ENCODE results near the gene ZBTB7B.

Gene ZBTB7B

DNA sequence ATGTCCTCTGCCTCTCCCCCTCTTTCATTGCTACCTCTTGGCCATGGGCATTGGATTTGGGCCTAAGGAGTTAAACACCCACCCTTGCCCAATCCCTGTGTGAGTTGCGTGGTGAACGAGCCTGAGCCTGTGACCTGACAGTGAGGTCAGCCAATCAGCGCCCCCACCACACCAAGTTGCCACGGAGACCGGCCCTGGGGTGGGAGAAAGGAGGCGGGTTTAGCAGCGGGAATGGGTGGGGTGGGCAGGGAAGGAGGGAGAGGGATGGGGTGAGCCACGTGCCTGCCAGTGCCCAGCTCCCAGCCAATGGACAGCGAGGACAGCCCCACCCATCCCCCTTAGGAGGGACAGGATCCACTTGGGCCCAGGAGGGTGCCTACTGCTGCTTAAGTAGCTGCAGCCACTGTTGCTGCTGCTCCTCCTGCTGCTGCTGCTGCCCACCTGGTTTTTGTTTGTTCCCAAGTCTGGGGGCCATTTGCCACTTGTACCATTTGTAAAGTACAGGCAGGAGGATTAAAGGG is 9.5 kb downstream of the ZBTB7B start:
- H3K36me3 ChIP-seq (ENCODE audit: control insufficient read depth in 2 of 2, insufficient read depth in 2 of 2, low read length in 2 of 2) = no peaks in the 10 kb centered on the region
- no peaks in the 10 kb centered on the region for H3K9me3 ChIP-seq (ENCODE audit: control insufficient read depth in 2 of 2, low read length in 2 of 2)
- H3K27ac ChIP-seq (ENCODE audit: low read length) = peak overlapping the region; percentile 55
- H3K4me1 ChIP-seq (ENCODE audit: control insufficient read depth, insufficient read depth, low read length) = peaks cover 43% of the 10 kb centered on the region
- H3K9ac ChIP-seq (ENCODE audit: low read length in 2 of 2) = no peak overlapping the region
- peak overlapping the region in 1 of 2 donors; percentile 15 for H3K4me3 ChIP-seq (ENCODE audit: low read length in 2 of 2)
- H3K27me3 ChIP-seq (ENCODE audit: control insufficient read depth in 1 of 2, insufficient read depth in 2 of 2, low read length in 2 of 2) = no peaks in the 10 kb centered on the region

DNA sequence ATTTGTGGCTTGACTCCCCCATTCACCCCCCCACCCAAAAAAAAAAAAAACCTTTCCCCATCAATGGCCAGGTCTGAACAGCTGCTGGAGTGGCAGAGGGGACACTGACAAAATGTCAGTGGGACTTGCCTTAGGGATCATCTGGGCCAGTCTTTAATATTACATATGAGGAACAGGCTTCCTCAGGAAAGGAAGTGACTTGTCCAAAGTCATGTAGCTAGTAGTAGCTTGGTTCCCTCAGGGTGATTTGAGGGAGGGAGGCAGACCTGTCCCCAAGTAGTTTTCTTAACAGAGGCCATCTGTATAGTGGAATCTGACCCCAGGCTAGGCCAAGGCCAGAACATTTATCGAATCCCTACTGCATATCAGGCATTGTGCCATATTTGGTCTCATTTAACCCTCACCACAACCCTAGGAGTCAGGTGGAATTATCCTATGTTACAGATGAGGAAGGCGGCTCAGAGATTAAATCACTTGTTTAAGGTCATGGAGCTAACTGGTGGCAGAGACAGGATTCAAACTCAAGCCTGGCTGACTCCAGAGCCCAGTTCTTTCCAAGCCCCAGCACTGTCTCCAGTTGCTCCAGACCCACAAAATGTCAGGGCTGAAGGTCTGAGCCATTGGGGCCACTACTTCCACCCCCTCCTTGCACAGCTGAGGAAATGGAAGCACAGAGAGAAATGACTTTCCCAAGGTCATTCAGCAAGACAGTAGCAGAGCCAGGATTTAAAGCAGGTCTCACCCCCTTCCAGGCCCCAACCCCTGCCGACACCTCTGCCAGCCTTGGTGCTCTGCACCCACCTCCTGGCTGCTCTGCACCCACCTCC is 10.4 kb downstream of the ZBTB7B start:
- Histone ChIP-seq H3K36me3 (ENCODE audit: control insufficient read depth in 2 of 2, insufficient read depth in 2 of 2, low read length in 2 of 2) (no peaks in the 10 kb centered on the region), H3K27ac (ENCODE audit: low read length) (peak overlapping the region; percentile 18), H3K4me3 (ENCODE audit: low read length in 2 of 2) (no peak overlapping the region), H3K27me3 (ENCODE audit: control insufficient read depth in 1 of 2, insufficient read depth in 2 of 2, low read length in 2 of 2) (no peaks in the 10 kb centered on the region), H3K9ac (ENCODE audit: low read length in 2 of 2) (no peak overlapping the region), H3K4me1 (ENCODE audit: control insufficient read depth, insufficient read depth, low read length) (peaks cover 43% of the 10 kb centered on the region), H3K9me3 (ENCODE audit: control insufficient read depth in 2 of 2, low read length in 2 of 2) (no peaks in the 10 kb centered on the region)

DNA sequence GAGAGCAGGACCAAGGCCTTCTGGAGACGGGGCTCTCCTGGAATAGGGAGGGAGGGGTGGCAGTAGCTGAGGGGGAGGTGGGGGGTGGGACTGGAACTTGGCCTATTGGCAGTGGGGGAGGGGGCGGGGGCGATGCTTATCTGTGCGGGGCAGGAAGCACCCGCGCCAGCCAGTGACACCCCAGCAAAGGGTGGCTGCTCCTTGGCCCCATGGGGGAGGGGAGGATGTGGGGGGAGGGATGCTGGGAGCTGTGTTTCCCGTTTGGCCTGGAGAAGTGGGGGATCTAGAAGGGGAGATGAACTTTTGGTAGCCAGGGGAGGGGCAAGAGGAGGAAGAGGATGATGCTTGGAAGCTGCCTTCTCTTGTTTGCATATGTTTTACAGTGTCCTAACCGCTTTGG is 11.0 kb downstream of the ZBTB7B start:
- Histone ChIP-seq H3K9ac (ENCODE audit: low read length in 2 of 2) (no peak overlapping the region), H3K4me1 (ENCODE audit: control insufficient read depth, insufficient read depth, low read length) (peaks cover 37% of the 10 kb centered on the region), H3K36me3 (ENCODE audit: control insufficient read depth in 2 of 2, insufficient read depth in 2 of 2, low read length in 2 of 2) (no peaks in the 10 kb centered on the region), H3K27me3 (ENCODE audit: control insufficient read depth in 1 of 2, insufficient read depth in 2 of 2, low read length in 2 of 2) (no peaks in the 10 kb centered on the region), H3K9me3 (ENCODE audit: control insufficient read depth in 2 of 2, low read length in 2 of 2) (no peaks in the 10 kb centered on the region), H3K4me3 (ENCODE audit: low read length in 2 of 2) (no peak overlapping the region), H3K27ac (ENCODE audit: low read length) (peak overlapping the region; percentile 18)

- Histone ChIP-seq H3K4me1 (ENCODE audit: control insufficient read depth, insufficient read depth, low read length) (peaks cover 37% of the 10 kb centered on the region), H3K27me3 (ENCODE audit: control insufficient read depth in 1 of 2, insufficient read depth in 2 of 2, low read length in 2 of 2) (no peaks in the 10 kb centered on the region), H3K9me3 (ENCODE audit: control insufficient read depth in 2 of 2, low read length in 2 of 2) (no peaks in the 10 kb centered on the region), H3K36me3 (ENCODE audit: control insufficient read depth in 2 of 2, insufficient read depth in 2 of 2, low read length in 2 of 2) (no peaks in the 10 kb centered on the region), H3K27ac (ENCODE audit: low read length) (no peak overlapping the region), H3K9ac (ENCODE audit: low read length in 2 of 2) (no peak overlapping the region), H3K4me3 (ENCODE audit: low read length in 2 of 2) (no peak overlapping the region)
Observed at GRCh38 chr1:155014709-155015508, 12.3 kb downstream of the ZBTB7B start.

DNA sequence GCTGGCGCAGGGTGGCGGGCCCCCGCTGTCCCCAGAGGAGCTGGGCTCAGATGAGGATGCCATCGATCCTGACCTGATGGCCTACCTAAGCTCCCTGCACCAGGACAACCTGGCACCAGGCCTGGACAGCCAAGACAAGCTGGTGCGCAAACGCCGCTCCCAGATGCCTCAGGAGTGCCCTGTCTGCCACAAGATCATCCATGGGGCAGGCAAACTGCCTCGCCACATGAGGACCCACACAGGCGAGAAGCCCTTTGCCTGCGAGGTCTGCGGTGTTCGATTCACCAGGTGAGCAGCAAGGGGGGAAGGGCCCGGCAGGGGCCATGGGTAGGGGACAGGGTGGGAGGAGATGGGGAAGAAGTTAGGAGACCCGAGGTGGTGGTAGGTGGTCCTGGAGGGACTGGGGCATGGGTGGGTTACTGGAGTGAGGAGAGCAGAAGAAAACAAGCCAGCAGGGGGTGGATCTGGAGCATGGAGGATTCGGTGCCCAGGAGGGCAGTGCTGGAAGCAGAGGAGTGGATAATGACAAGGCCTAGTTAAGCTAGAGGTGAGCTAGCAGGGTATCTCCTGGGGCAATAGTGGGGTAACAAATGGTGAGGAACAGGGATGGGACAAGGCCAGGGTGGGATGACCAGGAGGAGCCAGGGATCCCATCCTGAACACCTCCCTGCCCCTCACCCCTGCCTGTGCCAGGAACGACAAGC is 13.1 kb downstream of the ZBTB7B start:
- H3K27ac ChIP-seq (ENCODE audit: low read length) = no peak overlapping the region
- peaks cover 33% of the 10 kb centered on the region for H3K4me1 ChIP-seq (ENCODE audit: control insufficient read depth, insufficient read depth, low read length)
- H3K36me3 ChIP-seq (ENCODE audit: control insufficient read depth in 2 of 2, insufficient read depth in 2 of 2, low read length in 2 of 2) = no peaks in the 10 kb centered on the region
- no peaks in the 10 kb centered on the region for H3K27me3 ChIP-seq (ENCODE audit: control insufficient read depth in 1 of 2, insufficient read depth in 2 of 2, low read length in 2 of 2)
- H3K4me3 ChIP-seq (ENCODE audit: low read length in 2 of 2) = no peak overlapping the region
- H3K9ac ChIP-seq (ENCODE audit: low read length in 2 of 2) = no peak overlapping the region
- no peaks in the 10 kb centered on the region for H3K9me3 ChIP-seq (ENCODE audit: control insufficient read depth in 2 of 2, low read length in 2 of 2)

GRCh38 chr1:155016231-155016831 is 13.7 kb downstream of the ZBTB7B start:
- Histone ChIP-seq H3K4me3 (ENCODE audit: low read length in 2 of 2) (no peak overlapping the region), H3K27ac (ENCODE audit: low read length) (peak overlapping the region; percentile 88), H3K27me3 (ENCODE audit: control insufficient read depth in 1 of 2, insufficient read depth in 2 of 2, low read length in 2 of 2) (no peaks in the 10 kb centered on the region), H3K4me1 (ENCODE audit: control insufficient read depth, insufficient read depth, low read length) (peaks cover 30% of the 10 kb centered on the region), H3K9me3 (ENCODE audit: control insufficient read depth in 2 of 2, low read length in 2 of 2) (no peaks in the 10 kb centered on the region), H3K9ac (ENCODE audit: low read length in 2 of 2) (peak overlapping the region; percentile 76 to 80), H3K36me3 (ENCODE audit: control insufficient read depth in 2 of 2, insufficient read depth in 2 of 2, low read length in 2 of 2) (no peaks in the 10 kb centered on the region)

GRCh38 chr1:155017041-155017945 is 14.7 kb downstream of the ZBTB7B start:
- Histone ChIP-seq H3K9ac (ENCODE audit: low read length in 2 of 2) (peak overlapping the region; percentile 76 to 80), H3K9me3 (ENCODE audit: control insufficient read depth in 2 of 2, low read length in 2 of 2) (no peaks in the 10 kb centered on the region), H3K36me3 (ENCODE audit: control insufficient read depth in 2 of 2, insufficient read depth in 2 of 2, low read length in 2 of 2) (no peaks in the 10 kb centered on the region), H3K4me1 (ENCODE audit: control insufficient read depth, insufficient read depth, low read length) (peaks cover 21% of the 10 kb centered on the region), H3K4me3 (ENCODE audit: low read length in 2 of 2) (peak overlapping the region; percentile 48 to 71), H3K27ac (ENCODE audit: low read length) (peak overlapping the region; percentile 88), H3K27me3 (ENCODE audit: control insufficient read depth in 1 of 2, insufficient read depth in 2 of 2, low read length in 2 of 2) (no peaks in the 10 kb centered on the region)

- no peaks in the 10 kb centered on the region for H3K27me3 ChIP-seq (ENCODE audit: control insufficient read depth in 1 of 2, insufficient read depth in 2 of 2, low read length in 2 of 2)
- no peaks in the 10 kb centered on the region for H3K9me3 ChIP-seq (ENCODE audit: control insufficient read depth in 2 of 2, low read length in 2 of 2)
- peaks cover 15% of the 10 kb centered on the region for H3K4me1 ChIP-seq (ENCODE audit: control insufficient read depth, insufficient read depth, low read length)
- peak overlapping the region; percentile 48 to 71 for H3K4me3 ChIP-seq (ENCODE audit: low read length in 2 of 2)
- H3K9ac ChIP-seq (ENCODE audit: low read length in 2 of 2) = peak overlapping the region; percentile 54 to 80
- H3K27ac ChIP-seq (ENCODE audit: low read length) = peak overlapping the region; percentile 88
- no peaks in the 10 kb centered on the region for H3K36me3 ChIP-seq (ENCODE audit: control insufficient read depth in 2 of 2, insufficient read depth in 2 of 2, low read length in 2 of 2)
Observed at GRCh38 chr1:155017946-155018316, 15.3 kb downstream of the ZBTB7B start.

- Histone ChIP-seq H3K9ac (ENCODE audit: low read length in 2 of 2) (no peak overlapping the region), H3K9me3 (ENCODE audit: control insufficient read depth in 2 of 2, low read length in 2 of 2) (no peaks in the 10 kb centered on the region), H3K27me3 (ENCODE audit: control insufficient read depth in 1 of 2, insufficient read depth in 2 of 2, low read length in 2 of 2) (no peaks in the 10 kb centered on the region), H3K4me3 (ENCODE audit: low read length in 2 of 2) (no peak overlapping the region), H3K4me1 (ENCODE audit: control insufficient read depth, insufficient read depth, low read length) (peaks cover 14% of the 10 kb centered on the region), H3K36me3 (ENCODE audit: control insufficient read depth in 2 of 2, insufficient read depth in 2 of 2, low read length in 2 of 2) (no peaks in the 10 kb centered on the region), H3K27ac (ENCODE audit: low read length) (no peak overlapping the region)
Observed at GRCh38 chr1:155018617-155019348, 16.2 kb downstream of the ZBTB7B start.
